B cell (primary cell): ENCODE measurements around the gene KIAA0408.

Experiments
- EZH2 ChIP-seq: IDR thresholded peaks from 2 replicates; pipeline ENCODE4 v1.6.1; 2012; ENCODE audit warnings: borderline replicate concordance, low read depth, mild to moderate bottlenecking, moderate library complexity, low read length; ENCODE audit not compliant: insufficient read depth, poor library complexity, severe bottlenecking
- TF ChIP-seq, protein P1 (sequence below): fragments of 200-600 bp; IDR thresholded peaks from one replicate; pipeline ENCODE4 v1.8.0; 2022; ENCODE audit warnings: antibody characterized with exemption, mild to moderate bottlenecking

DNA sequence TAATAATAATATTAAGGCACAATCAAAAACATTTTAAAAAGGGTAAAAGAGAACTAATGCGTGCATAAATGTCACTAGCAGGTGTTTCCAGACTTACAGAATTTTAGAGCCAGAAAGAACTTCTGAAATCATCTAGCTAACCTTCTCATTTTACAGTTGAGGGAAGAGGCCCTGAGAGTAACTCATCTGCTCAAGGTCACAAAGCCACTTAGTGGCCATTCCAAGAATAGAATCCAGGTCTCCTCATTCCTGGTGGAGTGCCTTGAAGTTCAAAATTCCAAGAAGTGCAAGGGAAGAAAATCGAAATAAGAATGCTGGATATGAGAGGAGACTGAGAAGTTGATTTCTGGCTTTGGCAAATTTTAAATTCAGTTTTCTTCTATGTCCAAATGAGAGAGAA, 3.2 kb upstream of the KIAA0408 start:
- TF ChIP-seq, protein P1, sequence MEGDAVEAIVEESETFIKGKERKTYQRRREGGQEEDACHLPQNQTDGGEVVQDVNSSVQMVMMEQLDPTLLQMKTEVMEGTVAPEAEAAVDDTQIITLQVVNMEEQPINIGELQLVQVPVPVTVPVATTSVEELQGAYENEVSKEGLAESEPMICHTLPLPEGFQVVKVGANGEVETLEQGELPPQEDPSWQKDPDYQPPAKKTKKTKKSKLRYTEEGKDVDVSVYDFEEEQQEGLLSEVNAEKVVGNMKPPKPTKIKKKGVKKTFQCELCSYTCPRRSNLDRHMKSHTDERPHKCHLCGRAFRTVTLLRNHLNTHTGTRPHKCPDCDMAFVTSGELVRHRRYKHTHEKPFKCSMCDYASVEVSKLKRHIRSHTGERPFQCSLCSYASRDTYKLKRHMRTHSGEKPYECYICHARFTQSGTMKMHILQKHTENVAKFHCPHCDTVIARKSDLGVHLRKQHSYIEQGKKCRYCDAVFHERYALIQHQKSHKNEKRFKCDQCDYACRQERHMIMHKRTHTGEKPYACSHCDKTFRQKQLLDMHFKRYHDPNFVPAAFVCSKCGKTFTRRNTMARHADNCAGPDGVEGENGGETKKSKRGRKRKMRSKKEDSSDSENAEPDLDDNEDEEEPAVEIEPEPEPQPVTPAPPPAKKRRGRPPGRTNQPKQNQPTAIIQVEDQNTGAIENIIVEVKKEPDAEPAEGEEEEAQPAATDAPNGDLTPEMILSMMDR: no peak
- TF ChIP-seq EZH2: no peak
